HepG2 (cell line): ENCODE results near the gene BSN. TPM values are rescaled to one million over a fixed set of nuclear protein-coding genes. Genes with fewer than 3 reads are reported as not detected.

Source experiments
- JDP2 ChIP-seq: sonication (generic); formaldehyde crosslinking; IDR thresholded peaks from 2 replicates; pipeline ENCODE4 v1.8.1; 2022; ENCODE audit warnings: missing genetic modification reagents, borderline replicate concordance
- KAT8 ChIP-seq: IDR thresholded peaks from 2 replicates; pipeline ENCODE4 v1.6.1; 2016; ENCODE audit warnings: missing genetic modification reagents, missing compliant biosample characterization
- MXI1 ChIP-seq: IDR thresholded peaks from 3 replicates; pipeline ENCODE4 v1.6.1; 2012; ENCODE audit warnings: low read depth, low read length, inconsistent platforms, borderline replicate concordance
- MZF1 ChIP-seq: sonication (generic); formaldehyde crosslinking; IDR thresholded peaks from 2 replicates; pipeline ENCODE4 v1.8.1; 2023; ENCODE audit warnings: mild to moderate bottlenecking, missing genetic modification reagents, borderline replicate concordance
- TP53 ChIP-seq: sonication (generic); formaldehyde crosslinking; conservative IDR thresholded peaks from 2 replicates; pipeline ENCODE4 v1.4.0; 2020; ENCODE audit warnings: missing genetic modification reagents
- YY1 ChIP-seq: IDR thresholded peaks from 2 replicates; pipeline ENCODE4 v1.6.1; 2011; ENCODE audit warnings: low read length, low read depth, moderate library complexity, mild to moderate bottlenecking; ENCODE audit not compliant: insufficient read depth, insufficient replicate concordance
- ZBTB7B ChIP-seq: sonication (generic); formaldehyde crosslinking; IDR thresholded peaks from 2 replicates; pipeline ENCODE4 v1.4.0; 2020; ENCODE audit warnings: missing genetic modification reagents
- ZMYM2 ChIP-seq: sonication (generic); formaldehyde crosslinking; IDR thresholded peaks from 2 replicates; pipeline ENCODE4 v1.8.0; 2022; ENCODE audit warnings: mild to moderate bottlenecking, missing genetic modification reagents
- ZNF138 ChIP-seq: sonication (generic); formaldehyde crosslinking; IDR thresholded peaks from 2 replicates; pipeline ENCODE4 v1.5.0; 2020; ENCODE audit warnings: mild to moderate bottlenecking, low read depth, missing genetic modification reagents
- ZNF234 ChIP-seq: sonication (generic); formaldehyde crosslinking; conservative IDR thresholded peaks from 2 replicates; pipeline ENCODE4 v1.5.1; 2020; ENCODE audit warnings: mild to moderate bottlenecking, missing genetic modification reagents
- ZNF264 ChIP-seq: sonication (generic); formaldehyde crosslinking; IDR thresholded peaks from 2 replicates; pipeline ENCODE4 v1.4.0; 2020; ENCODE audit warnings: missing genetic modification reagents
- ZNF30 ChIP-seq: sonication (generic); formaldehyde crosslinking; IDR thresholded peaks from 2 replicates; pipeline ENCODE4 v1.5.0; 2020; ENCODE audit warnings: mild to moderate bottlenecking, missing genetic modification reagents
- ZNF644 ChIP-seq: IDR thresholded peaks from 2 replicates; pipeline ENCODE4 v1.6.1; 2016; ENCODE audit warnings: low read depth
- ZNF674 ChIP-seq: sonication (generic); formaldehyde crosslinking; IDR thresholded peaks from 2 replicates; pipeline ENCODE4 v1.5.0; 2020; ENCODE audit warnings: low read depth, mild to moderate bottlenecking, missing genetic modification reagents
- ZNF775 ChIP-seq: sonication (generic); formaldehyde crosslinking; IDR thresholded peaks from 2 replicates; pipeline ENCODE4 v1.4.0; 2020; ENCODE audit warnings: missing genetic modification reagents, mild to moderate bottlenecking, moderate library complexity, borderline replicate concordance
- ZNF816 ChIP-seq: sonication (generic); formaldehyde crosslinking; IDR thresholded peaks from 2 replicates; pipeline ENCODE4 v1.8.0; 2022; ENCODE audit warnings: missing genetic modification reagents, mild to moderate bottlenecking, borderline replicate concordance
- polyA plus RNA-seq, 8 experiments: library from polyadenylated mRNA; depleted of rRNA in 3 of 8; stranded (reverse) in 7 of 8; unstranded in 1 of 8; fragments of >200 nt; fragmentation: Illumina TruSeq in 4 of 8; extraction: Trizol in 4 of 8; gene quantifications; 2 replicates each; pipeline versions ENCODE4 v1.2.1 to v1.2.3, GENCODE V29; 2011 to 2016; ENCODE audit warnings: low read depth in 4 of 8, missing spikeins in 1 of 8, mixed read lengths in 1 of 8; ENCODE audit not compliant: insufficient read depth in 1 of 8
- total RNA-seq, 5 experiments: library from RNA; depleted of rRNA; stranded (reverse); fragments of >200 nt; fragmentation: Illumina TruSeq; extraction: Trizol; gene quantifications; 2 replicates each; pipeline ENCODE4 v1.2.3, GENCODE V29; 2016; ENCODE audit warnings: low read depth in 1 of 5
- TF ChIP-seq, protein P1 (sequence below): sonication (generic); formaldehyde crosslinking; IDR thresholded peaks from 2 replicates; pipeline ENCODE4 v1.8.1; 2023; ENCODE audit warnings: mild to moderate bottlenecking, inconsistent platforms, moderate library complexity, missing genetic modification reagents, borderline replicate concordance
- TF ChIP-seq, protein P2 (sequence below): sonication (generic); formaldehyde crosslinking; IDR thresholded peaks from 2 replicates; pipeline ENCODE4 v1.4.0; 2020; ENCODE audit warnings: missing genetic modification reagents
- TF ChIP-seq, protein P3 (sequence below): sonication (generic); formaldehyde crosslinking; IDR thresholded peaks from 2 replicates; pipeline ENCODE4 v1.4.0; 2020; ENCODE audit warnings: missing genetic modification reagents
- TF ChIP-seq, protein P4 (sequence below): sonication (generic); formaldehyde crosslinking; IDR thresholded peaks from 2 replicates; pipeline ENCODE4 v1.5.1; 2020; ENCODE audit warnings: missing genetic modification reagents, mild to moderate bottlenecking, borderline replicate concordance

Gene BSN
- total and polyA plus RNA-seq, 2 of the 13 experiments (the other 11 are each of a cell fraction or from before 2014, with no cell fraction given) = 0.42 to 0.86 TPM

DNA sequence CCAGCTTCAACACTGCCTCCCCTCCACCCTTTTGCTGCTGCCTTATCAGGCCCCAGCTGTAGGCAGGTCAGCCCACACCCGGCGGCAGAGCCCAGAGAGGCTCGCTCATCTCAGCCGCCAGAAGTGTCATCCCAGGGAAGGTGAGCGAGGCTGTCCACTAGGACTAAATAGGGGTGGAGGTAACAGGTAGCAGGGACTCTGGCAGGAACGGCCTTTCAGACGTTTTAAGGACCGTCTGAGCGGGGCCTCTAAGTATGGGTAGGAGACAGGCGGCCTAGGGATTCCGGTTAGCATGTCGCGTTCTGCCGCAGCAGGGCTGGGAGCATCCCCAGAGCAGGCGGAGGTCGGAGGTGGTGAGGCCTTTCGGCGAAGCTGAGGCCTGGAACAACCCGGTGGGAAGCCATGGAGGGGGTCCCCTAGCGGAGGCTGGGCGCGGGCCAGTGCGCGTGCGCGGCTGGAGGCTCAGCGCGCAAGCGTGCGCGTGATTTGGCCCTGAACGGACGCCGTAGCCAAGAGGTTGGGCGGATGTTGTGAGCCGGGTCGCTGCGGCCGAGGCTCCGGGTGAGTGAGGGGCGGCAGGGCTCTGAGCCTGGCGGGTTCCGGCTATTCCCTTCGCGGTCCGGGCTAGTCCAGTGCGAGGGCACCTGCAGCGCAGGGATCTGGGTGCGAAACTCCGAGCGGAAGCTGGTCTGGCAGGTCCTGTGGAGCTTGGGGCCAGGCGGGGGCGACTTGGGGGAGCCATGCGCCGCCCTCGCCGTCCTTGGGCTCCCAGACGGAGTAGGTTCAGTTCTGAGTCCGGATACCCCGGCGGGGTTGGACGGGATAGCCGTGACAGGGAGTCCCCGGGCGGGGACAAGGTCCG is 135.0 kb downstream of the BSN start, which contains the start of the genes MST1 and RNF123 (continued):
- no peak for TF ChIP-seq JDP2
- TF ChIP-seq, protein P1, sequence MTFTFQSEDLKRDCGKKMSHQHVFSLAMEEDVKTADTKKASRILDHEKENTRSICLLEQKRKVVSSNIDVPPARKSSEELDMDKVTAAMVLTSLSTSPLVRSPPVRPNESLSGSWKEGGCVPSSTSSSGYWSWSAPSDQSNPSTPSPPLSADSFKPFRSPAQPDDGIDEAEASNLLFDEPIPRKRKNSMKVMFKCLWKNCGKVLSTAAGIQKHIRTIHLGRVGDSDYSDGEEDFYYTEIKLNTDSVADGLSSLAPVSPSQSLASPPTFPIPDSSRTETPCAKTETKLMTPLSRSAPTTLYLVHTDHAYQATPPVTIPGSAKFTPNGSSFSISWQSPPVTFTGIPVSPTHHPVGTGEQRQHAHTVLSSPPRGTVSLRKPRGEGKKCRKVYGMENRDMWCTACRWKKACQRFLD (CRISPR knock-in tag) = no peak; the same call in 1 of the 2 replicates
- TF ChIP-seq ZNF674 (CRISPR knock-in tag) = no peak
- TF ChIP-seq ZNF264 = 0 out of 2 replicates have a peak, but pooled peaks have one; percentile 45
- TF ChIP-seq ZNF816 (CRISPR knock-in tag) = 0 out of 2 replicates have a peak, but pooled peaks have one; percentile 57
- TF ChIP-seq TP53 (CRISPR knock-in tag) = no peak
- TF ChIP-seq ZNF30 (CRISPR knock-in tag) = no peak; the same call in 1 of the 2 replicates
- peak; percentile 92 for TF ChIP-seq KAT8 (CRISPR knock-in tag)
- TF ChIP-seq, protein P2, sequence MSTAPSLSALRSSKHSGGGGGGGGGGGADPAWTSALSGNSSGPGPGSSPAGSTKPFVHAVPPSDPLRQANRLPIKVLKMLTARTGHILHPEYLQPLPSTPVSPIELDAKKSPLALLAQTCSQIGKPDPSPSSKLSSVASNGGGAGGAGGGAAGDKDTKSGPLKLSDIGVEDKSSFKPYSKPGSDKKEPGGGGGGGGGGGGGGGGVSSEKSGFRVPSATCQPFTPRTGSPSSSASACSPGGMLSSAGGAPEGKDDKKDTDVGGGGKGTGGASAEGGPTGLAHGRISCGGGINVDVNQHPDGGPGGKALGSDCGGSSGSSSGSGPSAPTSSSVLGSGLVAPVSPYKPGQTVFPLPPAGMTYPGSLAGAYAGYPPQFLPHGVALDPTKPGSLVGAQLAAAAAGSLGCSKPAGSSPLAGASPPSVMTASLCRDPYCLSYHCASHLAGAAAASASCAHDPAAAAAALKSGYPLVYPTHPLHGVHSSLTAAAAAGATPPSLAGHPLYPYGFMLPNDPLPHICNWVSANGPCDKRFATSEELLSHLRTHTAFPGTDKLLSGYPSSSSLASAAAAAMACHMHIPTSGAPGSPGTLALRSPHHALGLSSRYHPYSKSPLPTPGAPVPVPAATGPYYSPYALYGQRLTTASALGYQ = no peak
- TF ChIP-seq ZNF644 (CRISPR knock-in tag) = no peak
- no peak for TF ChIP-seq MZF1
- peak; percentile 54 for TF ChIP-seq ZBTB7B (CRISPR knock-in tag)
- peak; percentile 66; the same call in 2 of the 3 replicates for TF ChIP-seq MXI1
- TF ChIP-seq, protein P3, sequence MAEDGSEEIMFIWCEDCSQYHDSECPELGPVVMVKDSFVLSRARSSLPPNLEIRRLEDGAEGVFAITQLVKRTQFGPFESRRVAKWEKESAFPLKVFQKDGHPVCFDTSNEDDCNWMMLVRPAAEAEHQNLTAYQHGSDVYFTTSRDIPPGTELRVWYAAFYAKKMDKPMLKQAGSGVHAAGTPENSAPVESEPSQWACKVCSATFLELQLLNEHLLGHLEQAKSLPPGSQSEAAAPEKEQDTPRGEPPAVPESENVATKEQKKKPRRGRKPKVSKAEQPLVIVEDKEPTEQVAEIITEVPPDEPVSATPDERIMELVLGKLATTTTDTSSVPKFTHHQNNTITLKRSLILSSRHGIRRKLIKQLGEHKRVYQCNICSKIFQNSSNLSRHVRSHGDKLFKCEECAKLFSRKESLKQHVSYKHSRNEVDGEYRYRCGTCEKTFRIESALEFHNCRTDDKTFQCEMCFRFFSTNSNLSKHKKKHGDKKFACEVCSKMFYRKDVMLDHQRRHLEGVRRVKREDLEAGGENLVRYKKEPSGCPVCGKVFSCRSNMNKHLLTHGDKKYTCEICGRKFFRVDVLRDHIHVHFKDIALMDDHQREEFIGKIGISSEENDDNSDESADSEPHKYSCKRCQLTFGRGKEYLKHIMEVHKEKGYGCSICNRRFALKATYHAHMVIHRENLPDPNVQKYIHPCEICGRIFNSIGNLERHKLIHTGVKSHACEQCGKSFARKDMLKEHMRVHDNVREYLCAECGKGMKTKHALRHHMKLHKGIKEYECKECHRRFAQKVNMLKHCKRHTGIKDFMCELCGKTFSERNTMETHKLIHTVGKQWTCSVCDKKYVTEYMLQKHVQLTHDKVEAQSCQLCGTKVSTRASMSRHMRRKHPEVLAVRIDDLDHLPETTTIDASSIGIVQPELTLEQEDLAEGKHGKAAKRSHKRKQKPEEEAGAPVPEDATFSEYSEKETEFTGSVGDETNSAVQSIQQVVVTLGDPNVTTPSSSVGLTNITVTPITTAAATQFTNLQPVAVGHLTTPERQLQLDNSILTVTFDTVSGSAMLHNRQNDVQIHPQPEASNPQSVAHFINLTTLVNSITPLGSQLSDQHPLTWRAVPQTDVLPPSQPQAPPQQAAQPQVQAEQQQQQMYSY = 0 out of 2 replicates have a peak, but pooled peaks have one; percentile 31
- no peak for TF ChIP-seq ZMYM2 (CRISPR knock-in tag)
- TF ChIP-seq, protein P4, sequence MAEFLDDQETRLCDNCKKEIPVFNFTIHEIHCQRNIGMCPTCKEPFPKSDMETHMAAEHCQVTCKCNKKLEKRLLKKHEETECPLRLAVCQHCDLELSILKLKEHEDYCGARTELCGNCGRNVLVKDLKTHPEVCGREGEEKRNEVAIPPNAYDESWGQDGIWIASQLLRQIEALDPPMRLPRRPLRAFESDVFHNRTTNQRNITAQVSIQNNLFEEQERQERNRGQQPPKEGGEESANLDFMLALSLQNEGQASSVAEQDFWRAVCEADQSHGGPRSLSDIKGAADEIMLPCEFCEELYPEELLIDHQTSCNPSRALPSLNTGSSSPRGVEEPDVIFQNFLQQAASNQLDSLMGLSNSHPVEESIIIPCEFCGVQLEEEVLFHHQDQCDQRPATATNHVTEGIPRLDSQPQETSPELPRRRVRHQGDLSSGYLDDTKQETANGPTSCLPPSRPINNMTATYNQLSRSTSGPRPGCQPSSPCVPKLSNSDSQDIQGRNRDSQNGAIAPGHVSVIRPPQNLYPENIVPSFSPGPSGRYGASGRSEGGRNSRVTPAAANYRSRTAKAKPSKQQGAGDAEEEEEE = peak; percentile 90
- TF ChIP-seq ZNF138 (CRISPR knock-in tag) = no peak
- TF ChIP-seq ZNF234 (CRISPR knock-in tag) = 0 out of 2 replicates have a peak, but pooled peaks have one; percentile 65
- peak; percentile 83 for TF ChIP-seq YY1
- no peak for TF ChIP-seq ZNF775
